Heart left ventricle (tissue), 13 donors: ENCODE results near the gene TC2N.

Experiments
- POLR2A ChIP-seq, 2 donors: fragments of 450-650 bp; IDR thresholded peaks; one replicate each; pipeline ENCODE4 v1.6.1; 2017; ENCODE audit warnings: antibody characterized with exemption in 2 of 2, mild to moderate bottlenecking in 2 of 2, moderate library complexity in 2 of 2
- TF ChIP-seq, protein P1 (sequence below), 12 donors: fragments of 200-600 bp; sonication (generic) in 4 of 12; IDR thresholded peaks; one replicate each; pipeline versions ENCODE4 v1.5.0 to v1.8.0; 2018 to 2022; ENCODE audit warnings: antibody characterized with exemption in 12 of 12, mild to moderate bottlenecking in 5 of 12
- donor health status: ischemic (EF 13 %, LVEDD 7.1; RV severe dilation, severe dysfunction).
- donor health status: DM: no; HTN: yes; CAD: no.
- donor health status: DM: no; HTN: no; CAD: no.
- donor health status: ischemic (EF 25% LVEDD 6.9; RV normal size, moderate dysfunction).
- donor health status: ischemic (EF 25% LVEDD 5.7; RV mildly dilated, moderate dysfunction).
- donor health status: ischemic (EF 35%, LVEDD 5.7; RV mildly dilated, moderate dysfunction).
- donor health status: nonischemic (EF 11% LVEDD 7.7; RV severe dilation, severe dysfunction).
- donor health status: DM: yes; HTN: yes; CAD: no.
- donor health status: PGD.
- donor health status: ischemic (EF 29% LVEDD 5.4; RV normal size, mild dysfunction).
- donor health status: nonischemic (EF 23%, LVEDD 6.1; RV moderate dilation, normal function).

DNA sequence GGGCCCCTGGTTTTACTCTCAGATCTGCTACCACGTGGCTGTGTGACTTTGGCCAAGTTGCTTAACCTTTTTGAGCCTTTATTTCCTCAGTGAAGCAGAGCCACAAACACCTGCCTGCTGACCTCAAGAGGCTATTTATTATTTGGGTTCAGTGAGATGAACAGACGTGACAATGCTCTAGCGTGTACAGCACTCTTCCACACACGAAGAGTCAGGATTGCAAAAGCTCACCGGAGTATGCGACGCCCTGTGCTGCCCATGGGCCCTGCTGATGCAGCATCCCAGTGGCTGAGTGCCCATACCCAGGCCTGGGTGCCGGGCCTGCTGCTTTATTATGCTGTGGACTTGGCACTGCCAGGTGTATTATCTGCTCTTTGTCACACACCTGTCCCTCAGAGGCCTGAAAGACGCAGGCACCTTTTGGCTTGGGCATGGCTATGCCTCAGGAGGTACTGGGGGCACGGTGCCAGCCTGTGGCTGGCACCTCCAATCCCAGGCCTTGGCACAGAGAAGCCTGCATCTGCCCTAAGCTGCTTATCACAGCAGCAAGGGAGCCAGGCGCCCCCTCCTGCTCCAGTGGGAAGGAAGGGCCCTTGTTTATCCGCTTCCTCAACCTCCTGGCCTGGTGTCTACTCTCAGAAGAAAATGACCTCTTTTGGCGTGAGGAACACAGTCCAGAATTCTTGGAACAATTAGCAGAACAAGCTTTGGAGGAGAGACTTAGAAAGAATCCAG lies 22.3 kb upstream of the TC2N start:
- TF ChIP-seq POLR2A (IDR thresholded peaks at IDR 0.05), result no peak
- TF ChIP-seq, protein P1, sequence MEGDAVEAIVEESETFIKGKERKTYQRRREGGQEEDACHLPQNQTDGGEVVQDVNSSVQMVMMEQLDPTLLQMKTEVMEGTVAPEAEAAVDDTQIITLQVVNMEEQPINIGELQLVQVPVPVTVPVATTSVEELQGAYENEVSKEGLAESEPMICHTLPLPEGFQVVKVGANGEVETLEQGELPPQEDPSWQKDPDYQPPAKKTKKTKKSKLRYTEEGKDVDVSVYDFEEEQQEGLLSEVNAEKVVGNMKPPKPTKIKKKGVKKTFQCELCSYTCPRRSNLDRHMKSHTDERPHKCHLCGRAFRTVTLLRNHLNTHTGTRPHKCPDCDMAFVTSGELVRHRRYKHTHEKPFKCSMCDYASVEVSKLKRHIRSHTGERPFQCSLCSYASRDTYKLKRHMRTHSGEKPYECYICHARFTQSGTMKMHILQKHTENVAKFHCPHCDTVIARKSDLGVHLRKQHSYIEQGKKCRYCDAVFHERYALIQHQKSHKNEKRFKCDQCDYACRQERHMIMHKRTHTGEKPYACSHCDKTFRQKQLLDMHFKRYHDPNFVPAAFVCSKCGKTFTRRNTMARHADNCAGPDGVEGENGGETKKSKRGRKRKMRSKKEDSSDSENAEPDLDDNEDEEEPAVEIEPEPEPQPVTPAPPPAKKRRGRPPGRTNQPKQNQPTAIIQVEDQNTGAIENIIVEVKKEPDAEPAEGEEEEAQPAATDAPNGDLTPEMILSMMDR (IDR thresholded peaks at IDR 0.05), result peak in 1 of 12 donors; percentile 10
